Measurements from ENCODE around the gene NSFL1C. TPM values are rescaled to one million over a fixed set of nuclear protein-coding genes. Genes with fewer than 3 reads are reported as not detected.

Gene NSFL1C
- total and polyA plus RNA-seq, 8 donors: 60.5 to 96.9 (median 92.9) TPM

DNA sequence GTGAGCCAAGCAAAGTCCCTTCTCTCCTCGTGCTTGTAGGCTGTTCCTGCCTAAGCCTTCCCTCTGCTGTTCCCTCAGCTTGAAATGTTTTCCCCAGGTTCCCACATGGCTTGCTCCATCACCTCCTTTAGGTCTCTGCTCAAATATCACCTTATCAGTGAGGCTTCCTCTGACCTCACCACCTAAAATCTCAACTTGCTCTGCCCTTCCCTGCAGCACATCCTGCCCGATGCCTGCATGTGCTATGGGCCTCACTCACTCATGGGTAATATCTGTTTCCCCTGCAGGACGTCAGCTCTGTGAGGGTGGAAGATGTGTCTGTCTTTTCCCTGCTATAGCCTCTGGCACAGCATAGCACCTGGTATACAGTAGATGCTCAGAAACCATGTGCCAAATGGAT, 43.9 kb downstream of the NSFL1C start:
- H3K27ac ChIP-seq: no peak overlapping the region
- intact Hi-C loops (cut with DNase I): no loop called here

GRCh38 chr20:1420066-1420465, 46.6 kb downstream of the NSFL1C start:
- Histone ChIP-seq H3K27ac (no peak overlapping the region), H3K4me3 (no peak overlapping the region), H3K4me1 (no peaks in the 10 kb centered on the region), H3K9me3 (peaks cover 0 to 13% of the 10 kb centered on the region in 2 donors), H3K36me3 (no peaks in the 10 kb centered on the region), H3K27me3 (no peaks in the 10 kb centered on the region)
- no peak for DNase-seq
- no peak for ATAC-seq
- TF ChIP-seq, protein P1, sequence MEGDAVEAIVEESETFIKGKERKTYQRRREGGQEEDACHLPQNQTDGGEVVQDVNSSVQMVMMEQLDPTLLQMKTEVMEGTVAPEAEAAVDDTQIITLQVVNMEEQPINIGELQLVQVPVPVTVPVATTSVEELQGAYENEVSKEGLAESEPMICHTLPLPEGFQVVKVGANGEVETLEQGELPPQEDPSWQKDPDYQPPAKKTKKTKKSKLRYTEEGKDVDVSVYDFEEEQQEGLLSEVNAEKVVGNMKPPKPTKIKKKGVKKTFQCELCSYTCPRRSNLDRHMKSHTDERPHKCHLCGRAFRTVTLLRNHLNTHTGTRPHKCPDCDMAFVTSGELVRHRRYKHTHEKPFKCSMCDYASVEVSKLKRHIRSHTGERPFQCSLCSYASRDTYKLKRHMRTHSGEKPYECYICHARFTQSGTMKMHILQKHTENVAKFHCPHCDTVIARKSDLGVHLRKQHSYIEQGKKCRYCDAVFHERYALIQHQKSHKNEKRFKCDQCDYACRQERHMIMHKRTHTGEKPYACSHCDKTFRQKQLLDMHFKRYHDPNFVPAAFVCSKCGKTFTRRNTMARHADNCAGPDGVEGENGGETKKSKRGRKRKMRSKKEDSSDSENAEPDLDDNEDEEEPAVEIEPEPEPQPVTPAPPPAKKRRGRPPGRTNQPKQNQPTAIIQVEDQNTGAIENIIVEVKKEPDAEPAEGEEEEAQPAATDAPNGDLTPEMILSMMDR (IDR thresholded peaks at IDR 0.05): no peak
- intact Hi-C loops (cut with DNase I): no loop called here

More for the DNA sequence above, 43.9 kb downstream of the NSFL1C start:
- Histone ChIP-seq H3K36me3 (no peaks in the 10 kb centered on the region), H3K27me3 (no peaks in the 10 kb centered on the region), H3K4me3 (no peak overlapping the region), H3K4me1 (no peaks in the 10 kb centered on the region), H3K9me3 (peaks cover 0 to 13% of the 10 kb centered on the region in 2 donors)
- DNase-seq (no peak), ATAC-seq (no peak)
- TF ChIP-seq, protein P1 (IDR thresholded peaks at IDR 0.05): no peak

- Histone ChIP-seq H3K27ac (no peak overlapping the region), H3K4me1 (no peaks in the 10 kb centered on the region), H3K9me3 (peaks cover 0 to 13% of the 10 kb centered on the region in 2 donors), H3K36me3 (no peaks in the 10 kb centered on the region), H3K4me3 (no peak overlapping the region), H3K27me3 (no peaks in the 10 kb centered on the region)
- no peak for DNase-seq
- TF ChIP-seq, protein P1 (IDR thresholded peaks at IDR 0.05): no peak
- intact Hi-C loops (cut with DNase I): no loop called here
- no peak for ATAC-seq
These were observed 48.3 kb downstream of the NSFL1C start for GRCh38 chr20:1418350-1418749.

- DNase-seq (no peak), ATAC-seq (no peak)
- Histone ChIP-seq H3K4me1 (no peaks in the 10 kb centered on the region), H3K36me3 (no peaks in the 10 kb centered on the region), H3K27me3 (no peaks in the 10 kb centered on the region), H3K4me3 (no peak overlapping the region), H3K9me3 (peaks cover 0 to 13% of the 10 kb centered on the region in 2 donors), H3K27ac (no peak overlapping the region)
- TF ChIP-seq, protein P1 (IDR thresholded peaks at IDR 0.05): no peak
- intact Hi-C loops (cut with DNase I): no loop called here
These were observed 48.9 kb downstream of the NSFL1C start for GRCh38 chr20:1417790-1418189.

GRCh38 chr20:1417273-1417672, 49.4 kb downstream of the NSFL1C start:
- Histone ChIP-seq H3K4me1 (no peaks in the 10 kb centered on the region), H3K27me3 (no peaks in the 10 kb centered on the region), H3K36me3 (no peaks in the 10 kb centered on the region), H3K4me3 (no peak overlapping the region), H3K27ac (no peak overlapping the region), H3K9me3 (peaks cover 0 to 13% of the 10 kb centered on the region in 2 donors)
- TF ChIP-seq, protein P1 (IDR thresholded peaks at IDR 0.05): no peak
- intact Hi-C loops (cut with DNase I): no loop called here
- DNase-seq: no peak
- ATAC-seq: no peak
